Measurements from ENCODE around the gene IL22RA1.

IL22RA1 gene

GRCh38 chr1:24069817-24070216 lies 73.1 kb downstream of the IL22RA1 start:
- DNase-seq = no peak
